Epithelial cell of esophagus (primary cell): ENCODE results near the gene TTC4.
A peak's percentile ranks its signal among the peaks of the same experiment; 100 is the strongest.

Source experiments
- DNase-seq: peaks from one replicate; pipeline ENCODE4 v3.0.0; 2010; ENCODE audit warnings: low read depth
- H3K4me3 ChIP-seq: 2 replicates; pipeline ENCODE4 v1.5.1; 2011; ENCODE audit warnings: mild to moderate bottlenecking, low read length, control low read depth
- CTCF ChIP-seq: IDR thresholded peaks from 2 replicates; pipeline ENCODE4 v1.5.1; 2011; ENCODE audit warnings: low read depth, mild to moderate bottlenecking, low read length, control low read depth, inconsistent platforms; ENCODE audit not compliant: insufficient read depth; ENCODE audit errors: missing control alignments

Gene TTC4

GRCh38 chr1:54701996-54702395 lies 13.7 kb upstream of the TTC4 start:
- no peak for DNase-seq
- H3K4me3 ChIP-seq = no peak overlapping the region
- TF ChIP-seq CTCF = no peak

- H3K4me3 ChIP-seq = no peak overlapping the region
- no peak for TF ChIP-seq CTCF
- no peak for DNase-seq
These were observed 12.2 kb upstream of the TTC4 start for GRCh38 chr1:54703471-54703870.

- H3K4me3 ChIP-seq = no peak overlapping the region
- DNase-seq = no peak
- no peak for TF ChIP-seq CTCF
These were observed 10.5 kb upstream of the TTC4 start for GRCh38 chr1:54705153-54705552.

GRCh38 chr1:54706419-54706818 lies 9.2 kb upstream of the TTC4 start:
- no peak for TF ChIP-seq CTCF
- H3K4me3 ChIP-seq = no peak overlapping the region
- no peak for DNase-seq

GRCh38 chr1:54708385-54708784 lies 7.3 kb upstream of the TTC4 start:
- no peak for TF ChIP-seq CTCF
- DNase-seq = peak; percentile 14
- no peak overlapping the region for H3K4me3 ChIP-seq

- DNase-seq = no peak
- no peak for TF ChIP-seq CTCF
- no peak overlapping the region for H3K4me3 ChIP-seq
These were observed 5.9 kb upstream of the TTC4 start for GRCh38 chr1:54709547-54710292.

GRCh38 chr1:54710434-54710833 lies 5.2 kb upstream of the TTC4 start:
- TF ChIP-seq CTCF = no peak
- DNase-seq = no peak
- H3K4me3 ChIP-seq = no peak overlapping the region
